ENCODE results near the gene LIPN. TPM values are rescaled to one million over a fixed set of nuclear protein-coding genes. Genes with fewer than 3 reads are reported as not detected.

LIPN gene
- total and polyA plus RNA-seq, 2 experiments from 2014 or later = 0.17 TPM; not detected in 1

DNA sequence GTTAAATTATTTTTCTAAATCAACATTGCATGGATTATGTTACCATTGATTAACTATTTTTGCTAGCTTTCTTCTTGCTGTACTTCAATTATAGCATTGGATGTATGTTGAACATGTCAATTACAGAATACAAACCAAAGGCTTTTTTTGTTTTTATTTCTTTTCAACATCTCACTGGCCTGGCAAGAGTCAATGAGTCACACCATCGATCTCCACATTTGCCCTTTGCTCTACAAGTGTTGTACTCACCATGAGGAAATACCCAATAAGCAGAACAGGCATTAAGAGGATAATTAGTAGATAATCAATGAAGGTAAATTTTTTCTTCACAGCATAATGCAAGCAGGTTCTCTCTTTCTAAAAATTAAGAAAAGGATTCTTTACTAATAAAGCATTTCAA lies 68.5 kb downstream of the LIPN start:
- H3K9me3 ChIP-seq (ENCODE audit: low read depth) = no peaks in the 10 kb centered on the region
- DNase-seq (ENCODE audit: low spot score) = no peak

More for the DNA sequence above, 68.5 kb downstream of the LIPN start:
- no peaks in the 10 kb centered on the region for H3K4me1 ChIP-seq (ENCODE audit: insufficient read depth)
- H3K4me3 ChIP-seq = no peak overlapping the region
- H3K27ac ChIP-seq = no peak overlapping the region
- no peaks in the 10 kb centered on the region for H3K27me3 ChIP-seq
- TF ChIP-seq EZH2 (IDR thresholded peaks at IDR 0.05; ENCODE audit: borderline replicate concordance) (no peak), EZH2phosphoT487 (IDR thresholded peaks at IDR 0.05; ENCODE audit: low read depth, severe bottlenecking, unreplicated experiment) (no peak)
- TF ChIP-seq, protein P1, sequence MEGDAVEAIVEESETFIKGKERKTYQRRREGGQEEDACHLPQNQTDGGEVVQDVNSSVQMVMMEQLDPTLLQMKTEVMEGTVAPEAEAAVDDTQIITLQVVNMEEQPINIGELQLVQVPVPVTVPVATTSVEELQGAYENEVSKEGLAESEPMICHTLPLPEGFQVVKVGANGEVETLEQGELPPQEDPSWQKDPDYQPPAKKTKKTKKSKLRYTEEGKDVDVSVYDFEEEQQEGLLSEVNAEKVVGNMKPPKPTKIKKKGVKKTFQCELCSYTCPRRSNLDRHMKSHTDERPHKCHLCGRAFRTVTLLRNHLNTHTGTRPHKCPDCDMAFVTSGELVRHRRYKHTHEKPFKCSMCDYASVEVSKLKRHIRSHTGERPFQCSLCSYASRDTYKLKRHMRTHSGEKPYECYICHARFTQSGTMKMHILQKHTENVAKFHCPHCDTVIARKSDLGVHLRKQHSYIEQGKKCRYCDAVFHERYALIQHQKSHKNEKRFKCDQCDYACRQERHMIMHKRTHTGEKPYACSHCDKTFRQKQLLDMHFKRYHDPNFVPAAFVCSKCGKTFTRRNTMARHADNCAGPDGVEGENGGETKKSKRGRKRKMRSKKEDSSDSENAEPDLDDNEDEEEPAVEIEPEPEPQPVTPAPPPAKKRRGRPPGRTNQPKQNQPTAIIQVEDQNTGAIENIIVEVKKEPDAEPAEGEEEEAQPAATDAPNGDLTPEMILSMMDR (IDR thresholded peaks at IDR 0.05; ENCODE audit: poor library complexity) = no peak
- H3K9me2 ChIP-seq (replicated peaks; ENCODE audit: insufficient read depth) = no peaks in the 10 kb centered on the region
- no peak overlapping the region for H3K4me2 ChIP-seq
- 67% methylated on average over 1 of the region's 1 CpG for WGBS (ENCODE audit: low lambda C conversion rate, missing lambda C conversion rate)
- H3K79me2 ChIP-seq = no peaks in the 10 kb centered on the region
- no peak overlapping the region for H2AFZ ChIP-seq
- no peaks in the 10 kb centered on the region for H4K20me1 ChIP-seq (ENCODE audit: insufficient read depth, poor library complexity, severe bottlenecking)
- no peaks in the 10 kb centered on the region for H3K36me3 ChIP-seq (replicated peaks; ENCODE audit: insufficient read depth, low read depth)

Other genes with a start within 250 kb of the LIPN start
- gene RNLS, start 176.7 kb upstream of the LIPN start, total RNA-seq = 14.9 and 15.7 TPM in 2 replicates
- gene RNLS, start 176.7 kb upstream of the LIPN start, polyA plus RNA-seq = 12.8 TPM in 2 replicates
- gene LIPJ, start 173.3 kb upstream of the LIPN start, total RNA-seq = 0.17 TPM in 1 of 2 replicates, not detected in the other
- not detected in 2 replicates for gene LIPJ, start 173.3 kb upstream of the LIPN start, polyA plus RNA-seq
- gene LIPF, start 95.6 kb upstream of the LIPN start, total RNA-seq = 0.12 and 1.1 TPM in 2 replicates
- gene LIPF, start 95.6 kb upstream of the LIPN start, polyA plus RNA-seq = not detected in 2 replicates
- not detected in 2 replicates for gene LIPK, start 53.8 kb upstream of the LIPN start, total RNA-seq
- not detected in 2 replicates for gene LIPK, start 53.8 kb upstream of the LIPN start, polyA plus RNA-seq
- gene LIPM, start 42.7 kb downstream of the LIPN start, total RNA-seq = not detected in 2 replicates
- not detected in 2 replicates for gene LIPM, start 42.7 kb downstream of the LIPN start, polyA plus RNA-seq
- gene ANKRD22, start 91.8 kb downstream of the LIPN start, total RNA-seq = 2.1 and 4.2 TPM in 2 replicates
- 2.3 and 2.7 TPM in 2 replicates for gene ANKRD22, start 91.8 kb downstream of the LIPN start, polyA plus RNA-seq
- 14.8 and 20.0 TPM in 2 replicates for gene STAMBPL1, start 120.2 kb downstream of the LIPN start, total RNA-seq
- gene STAMBPL1, start 120.2 kb downstream of the LIPN start, polyA plus RNA-seq = 4.5 and 5.2 TPM in 2 replicates
- 218 and 231 TPM in 2 replicates for gene ACTA2, start 192.8 kb downstream of the LIPN start, total RNA-seq
- 207 and 251 TPM in 2 replicates for gene ACTA2, start 192.8 kb downstream of the LIPN start, polyA plus RNA-seq
- 13.9 and 14.1 TPM in 2 replicates for gene FAS, start 230.8 kb downstream of the LIPN start, total RNA-seq
- 7.3 and 8.0 TPM in 2 replicates for gene FAS, start 230.8 kb downstream of the LIPN start, polyA plus RNA-seq

Data from hepatocyte (in vitro differentiated cells).